ENCODE data around the gene USP9X.

GRCh38 chrX:41064018-41064417, 21.2 kb upstream of the USP9X start:
- no peak for TF ChIP-seq RXRA (IDR thresholded peaks at IDR 0.05; ENCODE audit: insufficient read depth, low read depth, low read length)
- TF ChIP-seq CTCF (IDR thresholded peaks at IDR 0.05; ENCODE audit: control extremely low read depth in 1 of 3, insufficient read depth in 1 of 3, low read depth in 1 of 3, low read length in 3 of 3): no peak
- no peak for TF ChIP-seq ZNF274 (IDR thresholded peaks at IDR 0.05; ENCODE audit: borderline replicate concordance, extremely low read depth, low read length)
- TF ChIP-seq POLR2AphosphoS5 (IDR thresholded peaks at IDR 0.05; ENCODE audit: low read depth, low read length): no peak
- TF ChIP-seq CHD2 (IDR thresholded peaks at IDR 0.05; ENCODE audit: low read length): no peak
- TF ChIP-seq POLR2A (IDR thresholded peaks at IDR 0.05; ENCODE audit: control extremely low read depth in 1 of 2, low read depth in 2 of 2, low read length in 2 of 2): no peak
- TF ChIP-seq KDM1A (IDR thresholded peaks at IDR 0.05; ENCODE audit: borderline replicate concordance, low read length): no peak
- TF ChIP-seq TAF1 (IDR thresholded peaks at IDR 0.05; ENCODE audit: low read depth, low read length): no peak
- TF ChIP-seq JUN (IDR thresholded peaks at IDR 0.05; ENCODE audit: low read depth, low read length): no peak
- TF ChIP-seq MAX (IDR thresholded peaks at IDR 0.05): no peak
- TF ChIP-seq POU5F1 (IDR thresholded peaks at IDR 0.05; ENCODE audit: low read depth, low read length): no peak

Measured in H1 (cell line).